H9 (cell line): ENCODE data around the gene BANP. TPM values are rescaled to one million over a fixed set of nuclear protein-coding genes. Genes with fewer than 3 reads are reported as not detected.
A peak's percentile ranks its signal among the peaks of the same experiment; 100 is the strongest.

Source experiments
- DNase-seq: peaks from one replicate; pipeline ENCODE4 v3.0.0-alpha.2; 2017
- H2AFZ ChIP-seq: one replicate; pipeline ENCODE4 v1.6.1; 2013; ENCODE audit warnings: mild to moderate bottlenecking, low read length, control low read depth, moderate library complexity
- H2AK5ac ChIP-seq: 2 replicates; pipeline ENCODE4 v1.6.1; 2013; ENCODE audit warnings: low read length, control low read depth, mixed read lengths; ENCODE audit not compliant: insufficient read length
- H2BK120ac ChIP-seq: one replicate; pipeline ENCODE4 v1.6.1; 2013; ENCODE audit warnings: low read depth, mild to moderate bottlenecking, low read length, control low read depth, inconsistent platforms; ENCODE audit not compliant: poor library complexity, severe bottlenecking
- H2BK12ac ChIP-seq: 2 replicates; pipeline ENCODE4 v1.6.1; 2013; ENCODE audit warnings: low read length, control low read depth, mixed read lengths, low read depth; ENCODE audit not compliant: insufficient read length
- H2BK15ac ChIP-seq: 2 replicates; pipeline ENCODE4 v1.6.1; 2013; ENCODE audit warnings: low read depth, low read length, control low read depth
- H2BK20ac ChIP-seq: one replicate; pipeline ENCODE4 v1.6.1; 2013; ENCODE audit warnings: low read depth, mild to moderate bottlenecking, low read length, control low read depth, inconsistent platforms; ENCODE audit not compliant: poor library complexity, severe bottlenecking
- H2BK5ac ChIP-seq: 2 replicates; pipeline ENCODE4 v1.6.1; 2013; ENCODE audit warnings: low read length, control low read depth, mixed read lengths; ENCODE audit not compliant: insufficient read length
- H3K14ac ChIP-seq: 2 replicates; pipeline ENCODE4 v1.6.1; 2013; ENCODE audit warnings: low read length, control low read depth; ENCODE audit not compliant: insufficient read depth
- H3K18ac ChIP-seq: 2 replicates; pipeline ENCODE4 v1.6.1; 2013; ENCODE audit warnings: low read depth, mild to moderate bottlenecking, mixed read lengths, low read length, control low read depth; ENCODE audit not compliant: insufficient read length
- H3K23ac ChIP-seq: 2 replicates; pipeline ENCODE4 v1.6.1; 2013; ENCODE audit warnings: low read length, control low read depth, mixed read lengths, low read depth; ENCODE audit not compliant: insufficient read length
- H3K23me2 ChIP-seq: 2 replicates; pipeline ENCODE4 v1.6.1; 2013; ENCODE audit warnings: low read depth, mild to moderate bottlenecking, mixed read lengths, low read length, control low read depth; ENCODE audit not compliant: insufficient read length, poor library complexity, severe bottlenecking
- H3K27ac ChIP-seq: 2 replicates; pipeline ENCODE4 v1.5.1; 2013; ENCODE audit warnings: low read length, control low read depth, mixed read lengths, low read depth; ENCODE audit not compliant: insufficient read length
- H3K27me3 ChIP-seq: 2 replicates; pipeline ENCODE4 v1.6.1; 2013; ENCODE audit warnings: low read length, control low read depth, inconsistent platforms; ENCODE audit not compliant: insufficient read depth
- H3K4ac ChIP-seq: 2 replicates; pipeline ENCODE4 v1.6.1; 2013; ENCODE audit warnings: low read depth, mild to moderate bottlenecking, control low read depth, inconsistent platforms, low read length, moderate library complexity
- H3K4me1 ChIP-seq: 2 replicates; pipeline ENCODE4 v1.6.1; 2013; ENCODE audit warnings: low read length, control low read depth, inconsistent platforms; ENCODE audit not compliant: insufficient read depth
- H3K4me2 ChIP-seq: 2 replicates; pipeline ENCODE4 v1.6.1; 2013; ENCODE audit warnings: low read length, control low read depth, mixed read lengths; ENCODE audit not compliant: insufficient read length, insufficient read depth
- H3K56ac ChIP-seq: 2 replicates; pipeline ENCODE4 v1.6.1; 2013; ENCODE audit warnings: low read depth, mild to moderate bottlenecking, mixed read lengths, low read length, control low read depth; ENCODE audit not compliant: insufficient read length
- H3K79me1 ChIP-seq: 2 replicates; pipeline ENCODE4 v1.6.1; 2013; ENCODE audit warnings: low read depth, mild to moderate bottlenecking, moderate library complexity, low read length, control low read depth, inconsistent platforms; ENCODE audit not compliant: insufficient read depth, poor library complexity, severe bottlenecking
- H3K79me2 ChIP-seq: 2 replicates; pipeline ENCODE4 v1.6.1; 2013; ENCODE audit warnings: low read length, control low read depth, inconsistent platforms; ENCODE audit not compliant: insufficient read depth
- H3K9ac ChIP-seq: 2 replicates; pipeline ENCODE4 v1.6.1; 2013; ENCODE audit warnings: low read length, control low read depth, mixed read lengths; ENCODE audit not compliant: insufficient read length; ENCODE audit errors: extremely low read depth
- H3K9me3 ChIP-seq: one replicate; pipeline ENCODE4 v1.6.1; 2013; ENCODE audit warnings: low read depth, low read length, inconsistent platforms; ENCODE audit not compliant: control insufficient read depth
- H3T11ph ChIP-seq: one replicate; pipeline ENCODE4 v1.6.1; 2013; ENCODE audit warnings: mild to moderate bottlenecking, low read length, control low read depth, inconsistent platforms
- H4K20me1 ChIP-seq: one replicate; pipeline ENCODE4 v1.6.1; 2013; ENCODE audit not compliant: control insufficient read depth, insufficient read length, insufficient read depth
- H4K5ac ChIP-seq: 2 replicates; pipeline ENCODE4 v1.6.1; 2013; ENCODE audit warnings: low read depth, mild to moderate bottlenecking, mixed read lengths, low read length, control low read depth; ENCODE audit not compliant: insufficient read length
- H4K8ac ChIP-seq: replicated peaks from 2 replicates; pipeline ENCODE4 v1.6.1; 2013; ENCODE audit warnings: low read length, control low read depth, mixed read lengths, low read depth; ENCODE audit not compliant: insufficient read length
- H4K91ac ChIP-seq: 2 replicates; pipeline ENCODE4 v1.6.1; 2013; ENCODE audit warnings: low read depth, mild to moderate bottlenecking, moderate library complexity, mixed read lengths, low read length, control low read depth; ENCODE audit not compliant: insufficient read length
- H3K27ac Mint-ChIP-seq, 3 experiments: 2 replicates in 2 of 3; 3 replicates in 1 of 3; pipeline ENCODE4 v1.8.0; 2020 to 2021; ENCODE audit warnings: mixed read lengths in 3 of 3, mild to moderate bottlenecking in 1 of 3, moderate library complexity in 1 of 3
- H3K27me3 Mint-ChIP-seq: 2 replicates; pipeline ENCODE4 v1.8.0; 2021; ENCODE audit warnings: low read depth, mild to moderate bottlenecking, moderate library complexity, mixed read lengths
- H3K36me3 Mint-ChIP-seq, 3 experiments: 2 replicates in 2 of 3; 3 replicates in 1 of 3; pipeline ENCODE4 v1.8.0; 2020 to 2021; ENCODE audit warnings: low read depth in 3 of 3, mixed read lengths in 3 of 3; ENCODE audit not compliant: insufficient read depth in 1 of 3
- H3K4me1 Mint-ChIP-seq, 2 experiments: 2 replicates each; pipeline ENCODE4 v1.8.0; 2020; ENCODE audit warnings: mixed read lengths in 2 of 2
- H3K4me3 Mint-ChIP-seq, 2 experiments: 2 replicates in 1 of 2; 3 replicates in 1 of 2; pipeline ENCODE4 v1.8.0; 2020 to 2021; ENCODE audit warnings: mild to moderate bottlenecking in 2 of 2, mixed read lengths in 2 of 2, moderate library complexity in 1 of 2
- H3K9me3 Mint-ChIP-seq, 2 experiments: 2 replicates in 1 of 2; 3 replicates in 1 of 2; pipeline ENCODE4 v1.8.0; 2020; ENCODE audit warnings: mild to moderate bottlenecking in 2 of 2, mixed read lengths in 2 of 2, moderate library complexity in 1 of 2
- CTCF ChIP-seq: fragments of 200-600 bp; sonication (generic); conservative IDR thresholded peaks from 3 replicates; pipeline ENCODE4 v1.8.0; 2021; ENCODE audit warnings: antibody characterized with exemption, mild to moderate bottlenecking
- WGBS: extraction: QIAGEN DNeasy Blood & Tissue Kit; methylation state at CpG from one replicate; pipeline ENCODE4 v1.1.7; 2013; ENCODE audit warnings: missing lambda C conversion rate, low lambda C conversion rate, mixed read lengths; ENCODE audit not compliant: insufficient read length; ENCODE audit errors: extremely low coverage; 5-methylcytosine and 5-hydroxymethylcytosine counted together
- total RNA-seq: library from RNA; stranded (reverse); gene quantifications from 2 replicates; pipeline ENCODE4 v1.2.1, GENCODE V29; 2021

The BANP gene
- total RNA-seq, 1 experiment from 2014 or later = 24.9 TPM

- H2BK15ac ChIP-seq = no peak overlapping the region
- no peak overlapping the region for H4K5ac ChIP-seq
- no peak overlapping the region for H3K9ac ChIP-seq
- DNase-seq = no peak
- Mint-ChIP-seq H3K9me3 (no peaks in the 10 kb centered on the region), H3K36me3 (peaks cover 10 to 42% (median 11%) of the 10 kb centered on the region in 3 experiments; a peak in 6 of 7 replicates), H3K4me3 (no peak overlapping the region; a peak in 1 of 5 replicates), H3K4me1 (no peaks in the 10 kb centered on the region), H3K27ac (peak overlapping the region in 1 of 3 experiments; percentile 67; a peak in 1 of 7 replicates), H3K27me3 (no peaks in the 10 kb centered on the region)
- H3K23me2 ChIP-seq = no peaks in the 10 kb centered on the region
- H2BK5ac ChIP-seq = no peak overlapping the region
- H3K79me2 ChIP-seq = no peaks in the 10 kb centered on the region
- H4K20me1 ChIP-seq = no peaks in the 10 kb centered on the region
- no peak overlapping the region for H3K27ac ChIP-seq
- no peaks in the 10 kb centered on the region for H3K27me3 ChIP-seq
- WGBS = no CpG with 5 or more reads among the region's 25 CpGs
- no peak overlapping the region for H2AFZ ChIP-seq
- H3K79me1 ChIP-seq = no peaks in the 10 kb centered on the region
- no peak overlapping the region for H2AK5ac ChIP-seq
- no peak overlapping the region for H3K18ac ChIP-seq
- TF ChIP-seq CTCF = no peak
- no peak overlapping the region for H4K91ac ChIP-seq
- H3K9me3 ChIP-seq = no peaks in the 10 kb centered on the region
- no peak overlapping the region for H3K56ac ChIP-seq
- no peaks in the 10 kb centered on the region for H3K4me1 ChIP-seq
- H3K14ac ChIP-seq = no peak overlapping the region
- no peak overlapping the region for H3K23ac ChIP-seq
- no peak overlapping the region for H2BK120ac ChIP-seq
- no peak overlapping the region for H3K4ac ChIP-seq
- H4K8ac ChIP-seq = no peak overlapping the region
- no peak overlapping the region for H2BK20ac ChIP-seq
- H3T11ph ChIP-seq = no peak overlapping the region
- no peak overlapping the region for H2BK12ac ChIP-seq
- H3K4me2 ChIP-seq = no peak overlapping the region
These were observed 98.6 kb downstream of the BANP start for GRCh38 chr16:88049561-88050545.
